RPMI7951 (cell line): ENCODE data around the gene SLC25A6. TPM values are rescaled to one million over a fixed set of nuclear protein-coding genes. Genes with fewer than 3 reads are reported as not detected.
"Not testable (repeated sequence)": the region's sequence is repeated elsewhere in the genome, so short reads cannot be mapped to it uniquely, and the experiment has no call there.

ENCODE experiments used
- DNase-seq: peaks from one replicate; pipeline ENCODE4 v3.0.0-alpha.2; 2012; ENCODE audit warnings: low read depth
- total RNA-seq: library from RNA; depleted of rRNA; stranded (reverse); fragments of >200 nt; shearing (Covaris generic); gene quantifications from 2 replicates; pipeline ENCODE4 v1.2.3, GENCODE V29; 2014

The SLC25A6 gene
- total RNA-seq, 1 experiment from 2014 or later, result 89.4 TPM

DNA sequence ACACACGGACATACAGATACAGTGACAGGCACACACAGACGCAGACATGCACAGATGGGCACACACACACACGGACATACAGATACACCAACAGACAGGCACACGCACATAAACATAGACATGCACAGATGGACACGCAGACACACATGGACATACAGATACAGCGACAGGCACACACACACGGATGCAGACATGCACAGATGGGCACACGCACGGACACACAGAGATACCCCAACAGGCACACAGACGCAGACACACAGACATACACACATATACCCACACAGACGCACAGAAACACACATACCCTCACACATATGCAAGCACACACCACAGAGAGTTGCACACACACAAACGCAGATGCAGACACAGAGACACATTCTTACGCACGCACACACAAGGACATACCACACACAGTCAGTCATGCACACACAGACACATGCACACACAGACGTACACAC lies 24.4 kb upstream of the SLC25A6 start:
- no peak for DNase-seq

GRCh38 chrX:1412551-1413161 lies 20.7 kb upstream of the SLC25A6 start:
- DNase-seq, result no peak

- no peak for DNase-seq
These were observed 19.4 kb upstream of the SLC25A6 start for GRCh38 chrX:1411326-1411725.

- no peak for DNase-seq
These were observed 15.1 kb upstream of the SLC25A6 start for GRCh38 chrX:1407035-1407434.

GRCh38 chrX:1405769-1406168 lies 13.9 kb upstream of the SLC25A6 start:
- not testable (repeated sequence) for DNase-seq

DNA sequence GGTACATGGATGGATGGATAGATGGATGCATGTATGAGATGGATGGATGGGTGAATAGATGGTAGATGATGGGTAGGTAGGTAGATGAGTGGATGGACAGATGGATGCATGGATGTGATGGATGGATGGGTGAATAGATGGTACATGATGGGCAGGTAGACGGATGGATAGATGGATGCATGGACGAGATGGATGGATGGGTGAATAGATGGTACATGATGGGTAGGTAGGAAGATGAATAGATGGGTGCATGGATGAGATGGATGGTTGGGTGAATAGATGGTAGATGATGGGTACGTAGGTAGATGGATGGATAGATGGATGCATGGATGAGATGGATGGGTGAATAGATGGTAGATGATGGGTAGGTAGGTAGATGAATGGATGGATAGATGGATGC lies 12.0 kb upstream of the SLC25A6 start:
- not testable (repeated sequence) for DNase-seq

- DNase-seq, result no peak
These were observed 11.3 kb upstream of the SLC25A6 start for GRCh38 chrX:1403228-1403627.

DNA sequence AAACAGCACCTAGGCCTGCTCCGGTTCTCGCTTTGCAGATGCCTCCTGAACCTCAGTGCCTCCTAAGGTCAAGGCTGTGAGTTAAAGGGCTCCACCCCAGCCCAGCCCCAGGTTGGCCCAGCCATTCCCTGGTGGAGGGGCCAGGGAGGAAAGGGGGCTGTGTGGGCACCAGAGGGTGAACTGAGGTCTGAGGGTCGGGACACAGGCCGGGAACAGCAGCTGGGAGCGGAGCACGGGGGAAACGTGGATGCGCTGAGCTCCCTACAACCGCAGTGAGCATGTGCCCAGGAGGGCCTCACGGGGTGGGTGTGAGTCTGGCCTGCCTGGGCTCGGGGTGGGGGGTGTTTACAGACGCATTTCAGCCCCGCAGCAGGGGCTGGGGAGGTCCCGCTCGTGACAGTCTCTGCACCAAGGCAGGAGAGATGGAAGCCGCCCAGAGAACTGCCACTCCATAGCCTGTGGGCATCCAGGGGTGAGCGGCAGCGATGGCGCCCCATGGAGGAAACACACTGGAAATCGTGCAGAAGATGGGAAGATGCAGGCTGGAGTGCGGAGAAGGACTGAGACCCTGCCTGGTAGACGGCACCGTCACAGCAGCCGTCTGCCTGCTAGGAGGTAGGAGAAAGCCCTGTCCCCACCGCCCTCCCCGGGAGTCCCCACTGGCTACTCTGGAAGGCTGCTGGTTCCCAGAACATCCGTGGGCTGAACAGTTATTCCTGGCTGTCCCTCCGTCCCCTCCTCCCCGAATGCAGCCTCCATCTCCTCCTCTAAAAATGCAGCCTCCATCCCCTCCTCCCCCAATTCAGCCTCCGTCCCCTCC lies 9.9 kb upstream of the SLC25A6 start:
- no peak for DNase-seq

DNA sequence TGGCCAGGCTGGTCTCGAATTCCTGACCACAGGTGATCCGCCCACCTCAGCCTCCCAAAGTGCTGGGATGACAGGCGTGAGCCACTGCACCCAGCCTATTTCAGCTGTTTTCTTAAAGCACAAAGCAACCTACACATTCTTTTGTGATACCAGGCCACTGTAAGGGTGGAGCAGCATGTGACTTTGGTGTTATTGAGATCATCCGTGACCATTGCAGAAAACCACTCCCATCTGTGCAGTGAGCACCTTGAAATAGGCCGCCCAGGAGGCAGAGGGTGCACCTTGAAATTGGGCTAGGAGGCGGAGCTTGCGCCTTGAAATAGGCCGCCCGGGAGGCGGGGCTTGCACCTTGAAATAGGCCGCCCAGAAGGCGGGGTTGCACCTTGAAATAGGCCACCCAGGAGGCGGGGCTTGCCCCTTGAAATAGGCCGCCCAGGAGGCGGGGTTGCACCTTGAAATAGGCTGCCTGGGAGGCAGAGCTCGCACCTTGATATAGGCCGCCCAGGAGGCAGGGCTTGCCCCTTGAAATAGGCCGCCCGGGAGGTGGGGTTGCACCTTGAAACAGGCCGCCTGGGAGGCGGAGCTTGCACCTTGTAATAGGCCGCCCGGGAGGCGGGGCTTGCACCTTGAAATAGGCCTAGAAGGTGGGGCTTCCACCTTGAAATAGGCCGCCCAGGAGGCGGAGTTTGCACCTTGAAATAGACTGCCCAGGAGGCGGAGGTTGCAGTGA lies 9.0 kb upstream of the SLC25A6 start:
- no peak for DNase-seq

DNA sequence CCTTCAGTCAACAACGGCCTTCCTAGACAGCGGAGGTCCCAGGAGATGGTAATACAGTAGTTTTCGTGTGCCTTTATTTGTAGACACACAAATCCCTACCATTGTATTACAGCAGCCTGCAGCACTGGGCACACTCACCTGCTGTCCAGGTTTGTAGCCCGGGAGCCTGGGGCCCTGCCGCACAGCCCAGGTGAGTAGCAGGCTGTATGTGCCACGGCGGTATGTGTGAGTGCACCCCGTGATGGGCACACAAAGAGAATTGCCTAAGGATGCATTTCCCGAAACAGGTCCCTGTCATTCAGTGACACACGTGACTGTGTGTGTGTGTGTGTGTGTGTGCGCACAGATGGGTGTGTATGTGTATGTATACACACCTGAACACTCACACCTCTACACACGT lies 8.1 kb upstream of the SLC25A6 start:
- DNase-seq, result no peak

GRCh38 chrX:1398431-1399340 lies 6.8 kb upstream of the SLC25A6 start:
- DNase-seq, result no peak

DNA sequence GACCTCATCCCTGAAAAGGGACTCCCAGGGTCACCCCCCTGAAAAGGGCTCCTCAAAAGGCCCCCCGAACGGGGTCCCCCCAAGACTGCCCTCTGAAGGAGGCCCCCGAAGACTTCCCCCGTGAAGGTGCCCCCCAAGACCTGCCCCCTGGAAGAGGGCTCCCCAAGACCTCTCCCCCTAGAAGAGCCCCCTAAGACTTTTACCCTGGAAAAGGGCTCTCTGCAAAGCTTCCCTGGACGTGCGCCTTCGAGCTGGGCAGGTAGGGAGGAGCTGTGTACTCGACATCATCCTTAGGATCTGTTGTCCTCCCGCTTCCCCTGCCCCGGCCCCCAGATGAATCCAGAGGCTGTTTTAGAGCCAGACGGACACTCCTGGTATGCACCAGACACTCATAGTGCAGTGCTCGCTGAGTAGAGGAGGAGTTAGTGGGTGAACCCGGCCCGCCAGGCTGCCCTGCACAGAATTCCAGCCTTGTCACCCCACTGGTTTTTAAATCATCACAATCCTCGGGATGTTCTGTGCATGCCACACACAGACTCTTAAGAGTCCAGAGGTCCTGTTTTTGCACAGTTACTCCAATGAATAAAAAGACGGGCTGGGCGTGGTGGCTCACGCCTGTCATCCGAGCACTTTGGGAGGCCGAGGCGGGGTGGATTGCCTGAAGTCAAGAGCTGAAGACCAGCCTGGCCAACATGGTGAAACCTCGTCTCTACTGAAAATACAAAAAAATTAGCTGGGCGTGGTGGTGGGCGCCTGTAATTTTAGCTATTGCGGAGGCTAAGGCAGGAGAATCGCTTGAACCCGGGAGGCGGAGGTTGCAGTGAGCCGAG lies 5.7 kb upstream of the SLC25A6 start:
- DNase-seq, result no peak

GRCh38 chrX:1397001-1397400 lies 5.1 kb upstream of the SLC25A6 start:
- no peak for DNase-seq

DNA sequence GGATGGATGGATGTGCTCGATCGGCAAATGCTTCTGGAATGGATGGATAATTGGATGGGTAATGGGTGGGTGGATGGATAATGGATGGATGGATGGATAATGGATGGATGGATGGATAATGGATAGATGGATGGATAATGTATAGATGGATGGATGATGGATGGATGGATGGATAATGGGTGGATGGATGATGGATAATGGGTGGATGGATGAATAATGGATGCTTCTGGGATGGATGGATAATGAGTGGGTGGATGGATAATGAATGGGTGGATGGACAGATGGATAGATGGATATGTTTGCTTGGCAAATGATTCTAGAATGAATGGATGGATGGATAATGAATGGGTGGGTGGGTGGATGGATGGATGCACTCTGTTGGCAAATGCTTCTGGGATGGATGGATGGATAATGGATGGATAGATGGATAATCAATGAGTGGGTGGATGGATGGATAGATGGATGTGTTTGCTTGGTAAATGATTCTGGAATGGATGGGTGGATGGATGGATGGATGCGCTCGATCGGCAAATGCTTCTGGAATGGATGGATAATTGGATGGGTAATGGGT lies 3.8 kb upstream of the SLC25A6 start:
- DNase-seq, result no peak

- no peak for DNase-seq
These were observed 3.0 kb upstream of the SLC25A6 start for GRCh38 chrX:1394731-1395501.

- no peak for DNase-seq
These were observed 2.1 kb upstream of the SLC25A6 start for GRCh38 chrX:1393871-1394615.

DNA sequence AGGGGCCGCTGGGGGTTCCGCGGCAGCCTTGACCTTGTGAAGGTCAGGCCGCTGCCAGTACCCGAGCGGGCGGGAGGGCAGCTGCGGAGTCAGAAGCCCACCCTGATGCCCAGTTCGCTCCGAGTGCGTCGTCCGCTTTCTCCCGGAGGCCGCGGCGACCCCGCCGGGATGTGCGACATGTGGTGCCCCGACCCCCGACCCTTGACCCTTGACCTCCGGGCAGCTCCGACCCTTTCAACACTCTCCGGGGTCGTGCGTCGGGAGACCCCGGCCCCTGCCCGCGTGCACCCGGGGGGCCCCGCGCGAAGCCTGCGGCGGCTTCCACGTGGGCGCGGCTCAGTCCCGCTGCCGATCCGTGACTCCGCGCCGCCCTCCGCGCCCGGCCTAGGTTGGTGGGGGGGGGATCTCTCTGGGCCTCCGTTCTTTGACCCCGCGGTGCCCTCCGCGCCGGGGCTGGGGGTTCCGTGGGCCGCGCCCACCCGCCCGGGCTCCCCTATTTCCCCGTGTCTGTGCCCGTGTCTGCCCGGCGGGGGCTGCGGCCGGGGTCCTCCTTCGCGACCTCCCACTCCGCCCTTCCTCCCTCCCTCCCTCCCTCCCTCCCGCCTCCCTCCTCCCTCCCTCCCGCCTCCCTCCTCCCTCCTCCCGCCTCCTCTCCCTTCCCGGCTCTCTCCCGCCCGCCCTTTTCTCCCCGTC lies 609 bp upstream of the SLC25A6 start:
- peak; percentile 71 for DNase-seq

GRCh38 chrX:1391370-1391706 lies 575 bp downstream of the SLC25A6 start:
- DNase-seq, result no peak
